Sigmoid colon (tissue), 4 donors: ENCODE data around the gene TF.

Experiments used
- CTCF ChIP-seq, 4 experiments: fragments of 450-650 bp in 3 of 4; fragments of 200-600 bp in 1 of 4; IDR thresholded peaks; one replicate each; pipeline ENCODE4 v1.5.1; 2016 to 2019; ENCODE audit warnings: antibody characterized with exemption in 4 of 4, mild to moderate bottlenecking in 3 of 4, moderate library complexity in 2 of 4
- EP300 ChIP-seq, 4 donors: sonication (generic); formaldehyde crosslinking; IDR thresholded peaks; one replicate each; pipeline ENCODE4 v1.6.1; 2017; ENCODE audit warnings: antibody characterized with exemption in 4 of 4
- POLR2A ChIP-seq, 2 donors: fragments of 450-650 bp; IDR thresholded peaks; one replicate each; pipeline ENCODE4 v1.6.1; 2016; ENCODE audit warnings: antibody characterized with exemption in 2 of 2, mild to moderate bottlenecking in 2 of 2, moderate library complexity in 2 of 2

DNA sequence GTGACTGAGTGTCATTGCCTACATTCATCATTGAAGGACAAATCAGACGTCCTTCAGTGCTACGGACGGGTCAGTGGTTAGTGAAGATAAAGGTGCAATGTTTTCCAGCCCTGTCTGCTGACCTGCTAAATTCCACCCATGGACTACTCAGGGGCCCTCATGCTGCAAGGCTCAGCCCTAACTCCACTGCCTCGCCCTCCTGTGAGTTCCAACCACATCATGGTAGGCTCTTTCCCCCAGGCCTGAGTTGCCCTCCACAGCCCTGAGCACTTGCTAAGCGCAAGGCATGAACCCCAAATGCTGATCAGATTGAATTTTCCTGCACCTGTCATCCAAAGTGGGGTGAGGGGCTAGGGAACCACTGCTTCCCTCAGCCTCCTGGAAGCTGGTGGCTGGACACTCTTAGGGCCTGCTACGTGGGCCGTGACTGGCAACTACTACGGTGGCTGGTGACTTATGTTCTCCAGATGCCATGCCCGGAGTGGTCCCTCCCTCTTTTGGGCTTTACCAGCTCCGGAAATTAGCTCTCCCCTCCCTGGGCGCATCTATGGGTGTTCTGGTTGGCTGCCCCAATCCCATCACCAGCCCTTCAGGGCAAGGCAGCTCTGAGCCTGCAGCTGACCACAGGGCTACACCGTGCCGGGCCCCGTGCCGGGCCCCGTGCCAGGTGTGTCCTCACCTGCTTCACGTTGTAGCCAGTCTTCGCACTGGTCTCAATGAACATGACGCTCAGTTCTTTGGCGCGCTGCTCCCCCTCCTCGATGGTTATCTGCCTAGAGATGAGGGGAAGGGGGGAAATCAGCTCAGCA is 91.5 kb downstream of the TF start:
- TF ChIP-seq EP300 (IDR thresholded peaks at IDR 0.05) (no peak), CTCF (IDR thresholded peaks at IDR 0.05) (no peak), POLR2A (IDR thresholded peaks at IDR 0.05) (no peak)
